Endothelial cell of umbilical vein (primary cell): ENCODE measurements around the gene TNFAIP1. TPM values are rescaled to one million over a fixed set of nuclear protein-coding genes. Genes with fewer than 3 reads are reported as not detected.

ENCODE experiments used
- BruUV-seq: library from RNA; stranded (reverse); fragments of 400-500 nt; replicated peaks from 2 replicates; lab custom pipeline; 2021; lab: Mats Ljungman, UMichigan
- CTCF ChIA-PET: fragments of 300-600, 350-600 bp; sonication (Branson Sonifier 250); formaldehyde crosslinking; loops from one replicate; lab custom pipeline; 2021; ENCODE audit warnings: antibody characterized with exemption, inconsistent platforms; lab: Charles Lee
- POLR2A ChIA-PET: fragments of 300-600, 350-600 bp; sonication (Branson Sonifier 250); formaldehyde crosslinking; loops from one replicate; lab custom pipeline; 2021; ENCODE audit warnings: antibody characterized with exemption, inconsistent platforms; lab: Charles Lee
- DNase-seq: peaks from one replicate; pipeline ENCODE4 v3.0.0-alpha.2; 2011; ENCODE audit warnings: low read depth, low spot score
- FAIRE-seq: peaks from 2 replicates; lab custom pipeline; 2011; peaks lifted over from hg19 to GRCh38; lab: Jason Lieb, UNC
- H2AFZ ChIP-seq: 2 replicates; pipeline ENCODE4 v1.6.0; 2012; ENCODE audit warnings: low read depth, low read length, control low read depth, inconsistent platforms
- H3K27ac ChIP-seq: 2 replicates; pipeline ENCODE4 v1.5.1; 2011; ENCODE audit warnings: low read depth, mild to moderate bottlenecking, control low read depth, low read length, moderate library complexity; ENCODE audit not compliant: insufficient read depth
- H3K27me3 ChIP-seq, 2 experiments: 2 replicates each; pipeline versions ENCODE4 v1.6.0 to v1.6.1; 2011; ENCODE audit warnings: low read length in 2 of 2, mixed read lengths in 1 of 2; ENCODE audit not compliant: control insufficient read depth in 2 of 2, insufficient read depth in 2 of 2
- H3K36me3 ChIP-seq, 2 experiments: 2 replicates in 1 of 2; 3 replicates in 1 of 2; pipeline ENCODE4 v1.5.1; 2011; ENCODE audit warnings: low read length in 2 of 2, mild to moderate bottlenecking in 1 of 2, moderate library complexity in 1 of 2; ENCODE audit not compliant: control insufficient read depth in 2 of 2, insufficient read depth in 2 of 2; ENCODE audit errors: extremely low read depth in 1 of 2
- H3K4me1 ChIP-seq: 3 replicates; pipeline ENCODE4 v1.5.1; 2011; ENCODE audit warnings: mild to moderate bottlenecking, low read length; ENCODE audit not compliant: control insufficient read depth, insufficient read depth; ENCODE audit errors: extremely low read depth
- H3K4me2 ChIP-seq: 2 replicates; pipeline ENCODE4 v1.6.1; 2011; ENCODE audit warnings: low read length, control low read depth, mixed read lengths; ENCODE audit not compliant: insufficient read depth
- H3K4me3 ChIP-seq, 3 experiments: fragments of 200-600 bp in 1 of 3; sonication (generic), shearing (Covaris generic) in 1 of 3; replicated peaks in 1 of 3; 2 replicates each; pipeline ENCODE4 v1.5.1; 2011 to 2016; ENCODE audit warnings: control low read depth in 3 of 3, low read length in 3 of 3, mild to moderate bottlenecking in 2 of 3, inconsistent platforms in 1 of 3, low read depth in 1 of 3, moderate library complexity in 1 of 3; ENCODE audit not compliant: insufficient read depth in 1 of 3
- H3K79me2 ChIP-seq: 2 replicates; pipeline ENCODE4 v1.6.0; 2012; ENCODE audit warnings: low read length, inconsistent platforms; ENCODE audit not compliant: control insufficient read depth, insufficient read depth
- H3K9ac ChIP-seq: replicated peaks from 2 replicates; pipeline ENCODE3; 2011; ENCODE audit warnings: low read length, control low read depth; ENCODE audit not compliant: insufficient read depth; ENCODE audit errors: extremely low read depth
- H3K9me1 ChIP-seq: replicated peaks from 3 replicates; pipeline ENCODE4 v1.6.0; 2011; ENCODE audit warnings: mild to moderate bottlenecking, low read length; ENCODE audit not compliant: control insufficient read depth, insufficient read depth; ENCODE audit errors: extremely low read depth
- H3K9me3 ChIP-seq: replicated peaks from 2 replicates; pipeline ENCODE4 v1.5.1; 2012; ENCODE audit warnings: low read length, inconsistent platforms; ENCODE audit not compliant: control insufficient read depth, insufficient read depth
- H4K20me1 ChIP-seq: replicated peaks from 2 replicates; pipeline ENCODE3; 2011; ENCODE audit warnings: mild to moderate bottlenecking, low read length; ENCODE audit not compliant: control insufficient read depth, insufficient read depth; ENCODE audit errors: extremely low read depth
- EZH2 ChIP-seq: IDR thresholded peaks from 2 replicates; pipeline ENCODE4 v1.6.1; 2012; ENCODE audit warnings: borderline replicate concordance, low read depth, mild to moderate bottlenecking, moderate library complexity, low read length, inconsistent platforms; ENCODE audit not compliant: severe bottlenecking
- FOS ChIP-seq: IDR thresholded peaks from 2 replicates; pipeline ENCODE4 v1.6.1; 2011; ENCODE audit warnings: mild to moderate bottlenecking, low read length, moderate library complexity, borderline replicate concordance; ENCODE audit not compliant: insufficient read depth
- GATA2 ChIP-seq: IDR thresholded peaks from 2 replicates; pipeline ENCODE4 v1.7.0; 2011; ENCODE audit warnings: low read depth, mild to moderate bottlenecking, moderate library complexity, mixed read lengths, low read length; ENCODE audit not compliant: insufficient read length, insufficient read depth
- JUN ChIP-seq: IDR thresholded peaks from 2 replicates; pipeline ENCODE4 v1.6.1; 2011; ENCODE audit warnings: borderline replicate concordance, low read depth; ENCODE audit not compliant: insufficient read length, insufficient read depth
- MYC ChIP-seq: IDR thresholded peaks from one replicate; pipeline ENCODE4 v1.6.1; 2011; ENCODE audit warnings: mild to moderate bottlenecking, low read depth, low read length
- POLR2A ChIP-seq: IDR thresholded peaks from 2 replicates; pipeline ENCODE4 v1.6.1; 2012; ENCODE audit warnings: low read depth, mild to moderate bottlenecking, control low read depth, low read length
- POLR2AphosphoS5 ChIP-seq: IDR thresholded peaks from 2 replicates; pipeline ENCODE4 v1.6.1; 2012; ENCODE audit warnings: low read depth, mild to moderate bottlenecking, control low read depth, low read length, moderate library complexity; ENCODE audit not compliant: insufficient read depth
- dilution Hi-C: fragments of 300-500 bp; cut with MboI; formaldehyde crosslinking; loops from one replicate; pipeline ENCODE4 v1.15.0; 2019; ENCODE audit warnings: low sequenced_read_pairs; ENCODE audit not compliant: extremely low pct_ligation_motif_present
- intact Hi-C: fragments of 100-400 bp; cut with micrococcal nuclease; formaldehyde crosslinking; loops from one replicate; pipeline ENCODE4 v1.10.0; 2022
- polyA plus RNA-seq, 4 experiments: library from polyadenylated mRNA; depleted of rRNA in 3 of 4; stranded (reverse) in 3 of 4; unstranded in 1 of 4; fragments of >200 nt; gene quantifications; 2 replicates each; pipeline versions ENCODE4 v1.2.1 to v1.2.3, GENCODE V29; 2011 to 2012; ENCODE audit warnings: missing spikeins in 1 of 4
- total RNA-seq: library from RNA; stranded (reverse); gene quantifications from 2 replicates; pipeline ENCODE4 v1.2.3, GENCODE V29; 2021
- TF ChIP-seq, protein P1 (sequence below), 2 donors: IDR thresholded peaks; 1 replicate in 1 of 2; 2 replicates in 1 of 2; pipeline ENCODE4 v1.5.1; 2011; ENCODE audit warnings: low read length in 2 of 2, mild to moderate bottlenecking in 2 of 2, moderate library complexity in 2 of 2, control low read depth in 1 of 2, inconsistent platforms in 1 of 2, low read depth in 1 of 2; ENCODE audit not compliant: insufficient read depth in 1 of 2; ENCODE audit errors: extremely low read depth in 1 of 2
- TF ChIP-seq, protein P2 (sequence below): IDR thresholded peaks from 2 replicates; pipeline ENCODE4 v1.6.1; 2011; ENCODE audit not compliant: insufficient read depth, insufficient read length

The TNFAIP1 gene
- total and polyA plus RNA-seq, 2 donors (not counting 3 experiments of a cell fraction or from before 2014, with no cell fraction given) = 85.7 to 89.6 TPM

DNA sequence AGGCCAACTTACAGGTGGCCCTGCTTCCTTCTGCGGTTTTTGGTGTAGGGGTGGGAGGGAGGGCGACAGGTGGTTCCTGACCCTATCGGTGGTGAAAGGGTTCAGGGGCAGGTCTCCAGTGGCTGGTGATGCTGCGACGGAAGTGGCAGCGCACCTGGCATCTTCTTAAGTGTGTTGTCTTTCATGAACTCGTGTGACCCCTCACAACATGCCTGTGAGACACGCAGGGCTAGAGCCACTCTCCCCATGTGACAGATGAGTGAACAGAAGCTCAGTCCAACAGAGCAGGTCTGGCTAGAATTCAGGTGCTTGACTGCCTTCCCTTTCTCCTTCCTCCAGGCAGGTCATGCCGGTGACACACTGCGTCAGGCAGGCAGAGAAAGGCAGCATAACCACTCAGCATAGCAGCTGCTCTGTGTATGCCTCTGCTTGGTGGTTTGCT lies 8.0 kb downstream of the TNFAIP1 start:
- no peak overlapping the region for H3K4me3 ChIP-seq
- intact Hi-C loops = no loop called here
- DNase-seq (no peak), FAIRE-seq (no peak)
- no TSS peak for BruUV-seq
- H3K9ac ChIP-seq = no peak overlapping the region
- H4K20me1 ChIP-seq = no peaks in the 10 kb centered on the region
- H2AFZ ChIP-seq = no peak overlapping the region
- ChIA-PET POLR2A (no interaction called here), CTCF (no interaction called here)
- H3K27ac ChIP-seq = no peak overlapping the region
- dilution Hi-C loops = no loop called here
- TF ChIP-seq EZH2 (no peak), MYC (no peak), POLR2A (no peak), GATA2 (no peak), FOS (no peak), JUN (no peak), POLR2AphosphoS5 (no peak)
- TF ChIP-seq, protein P1, sequence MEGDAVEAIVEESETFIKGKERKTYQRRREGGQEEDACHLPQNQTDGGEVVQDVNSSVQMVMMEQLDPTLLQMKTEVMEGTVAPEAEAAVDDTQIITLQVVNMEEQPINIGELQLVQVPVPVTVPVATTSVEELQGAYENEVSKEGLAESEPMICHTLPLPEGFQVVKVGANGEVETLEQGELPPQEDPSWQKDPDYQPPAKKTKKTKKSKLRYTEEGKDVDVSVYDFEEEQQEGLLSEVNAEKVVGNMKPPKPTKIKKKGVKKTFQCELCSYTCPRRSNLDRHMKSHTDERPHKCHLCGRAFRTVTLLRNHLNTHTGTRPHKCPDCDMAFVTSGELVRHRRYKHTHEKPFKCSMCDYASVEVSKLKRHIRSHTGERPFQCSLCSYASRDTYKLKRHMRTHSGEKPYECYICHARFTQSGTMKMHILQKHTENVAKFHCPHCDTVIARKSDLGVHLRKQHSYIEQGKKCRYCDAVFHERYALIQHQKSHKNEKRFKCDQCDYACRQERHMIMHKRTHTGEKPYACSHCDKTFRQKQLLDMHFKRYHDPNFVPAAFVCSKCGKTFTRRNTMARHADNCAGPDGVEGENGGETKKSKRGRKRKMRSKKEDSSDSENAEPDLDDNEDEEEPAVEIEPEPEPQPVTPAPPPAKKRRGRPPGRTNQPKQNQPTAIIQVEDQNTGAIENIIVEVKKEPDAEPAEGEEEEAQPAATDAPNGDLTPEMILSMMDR (IDR thresholded peaks at IDR 0.05; ENCODE audit: extremely low read depth in 1 of 2, insufficient read depth in 1 of 2, low read depth in 1 of 2, low read length in 2 of 2) = no peak
- TF ChIP-seq, protein P2, sequence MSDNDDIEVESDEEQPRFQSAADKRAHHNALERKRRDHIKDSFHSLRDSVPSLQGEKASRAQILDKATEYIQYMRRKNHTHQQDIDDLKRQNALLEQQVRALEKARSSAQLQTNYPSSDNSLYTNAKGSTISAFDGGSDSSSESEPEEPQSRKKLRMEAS = no peak
- H3K9me3 ChIP-seq = no peaks in the 10 kb centered on the region
- H3K27me3 ChIP-seq = no peaks in the 10 kb centered on the region
- peaks cover 14% of the 10 kb centered on the region for H3K79me2 ChIP-seq
- peaks cover 24 to 50% of the 10 kb centered on the region in 2 experiments for H3K36me3 ChIP-seq
- no peaks in the 10 kb centered on the region for H3K9me1 ChIP-seq
- H3K4me2 ChIP-seq = no peak overlapping the region
- peaks cover 41% of the 10 kb centered on the region for H3K4me1 ChIP-seq
